IMR-90 (cell line): ENCODE measurements around the gene FOXP1. TPM values are rescaled to one million over a fixed set of nuclear protein-coding genes. Genes with fewer than 3 reads are reported as not detected.

Source experiments
- ATAC-seq: fragments of 200-7000 bp; cut with Tn5 transposase; 2 replicates; pipeline ENCODE4 v1.9.1; 2020; ENCODE audit warnings: low read depth, mild to moderate bottlenecking, moderate library complexity
- BruUV-seq: library from RNA; stranded (reverse); fragments of 400-500 nt; replicated peaks from 2 replicates; lab custom pipeline; 2021; lab: Mats Ljungman, UMichigan
- CTCF ChIA-PET: fragments of 300-600 bp; formaldehyde crosslinking; extraction: SDS; loops from one replicate; lab custom pipeline; 2021; ENCODE audit warnings: antibody characterized with exemption; lab: Yijun Ruan, JAX
- POLR2A ChIA-PET: fragments of 300-600 bp; sonication (Branson Sonifier 250); formaldehyde crosslinking; loops from one replicate; lab custom pipeline; 2022; ENCODE audit warnings: antibody characterized with exemption; ENCODE audit not compliant: unreplicated experiment; lab: Charles Lee
- DNase-seq: peaks from one replicate; pipeline ENCODE4 v3.0.0; 2013
- H2AFZ ChIP-seq: replicated peaks from 2 replicates; pipeline ENCODE3; 2013; ENCODE audit warnings: low read length, mild to moderate bottlenecking; ENCODE audit not compliant: poor library complexity
- H2AK5ac ChIP-seq: 2 replicates; pipeline ENCODE4 v1.6.1; 2013; ENCODE audit warnings: low read depth, low read length, inconsistent platforms
- H2AK9ac ChIP-seq: replicated peaks from 2 replicates; pipeline ENCODE3; 2013; ENCODE audit warnings: mild to moderate bottlenecking, low read depth, low read length, moderate library complexity; ENCODE audit not compliant: poor library complexity
- H2BK120ac ChIP-seq: 2 replicates; pipeline ENCODE4 v1.6.1; 2013; ENCODE audit warnings: low read depth, low read length, inconsistent platforms
- H2BK15ac ChIP-seq: 3 replicates; pipeline ENCODE4 v1.6.1; 2013; ENCODE audit warnings: low read depth, low read length, inconsistent platforms
- H2BK20ac ChIP-seq: 2 replicates; pipeline ENCODE4 v1.6.1; 2013; ENCODE audit warnings: low read depth, mild to moderate bottlenecking, inconsistent platforms, low read length, moderate library complexity
- H2BK5ac ChIP-seq: 2 replicates; pipeline ENCODE4 v1.6.1; 2013; ENCODE audit warnings: mild to moderate bottlenecking, low read depth, low read length, inconsistent platforms; ENCODE audit not compliant: poor library complexity, severe bottlenecking
- H3K14ac ChIP-seq: replicated peaks from 2 replicates; pipeline ENCODE4 v1.6.1; 2013; ENCODE audit warnings: low read depth, low read length, inconsistent platforms
- H3K18ac ChIP-seq: 2 replicates; pipeline ENCODE4 v1.6.1; 2013; ENCODE audit warnings: low read depth, low read length, control low read depth
- H3K23ac ChIP-seq: 2 replicates; pipeline ENCODE4 v1.6.1; 2013; ENCODE audit warnings: low read depth, low read length, inconsistent platforms
- H3K27ac ChIP-seq: 2 replicates; pipeline ENCODE4 v1.5.1; 2013; ENCODE audit warnings: mild to moderate bottlenecking, control low read depth, low read length; ENCODE audit not compliant: insufficient read depth
- H3K27me3 ChIP-seq: 2 replicates; pipeline ENCODE4 v1.6.1; 2013; ENCODE audit warnings: low read length; ENCODE audit not compliant: control insufficient read depth, insufficient read depth
- H3K36me3 ChIP-seq: 2 replicates; pipeline ENCODE4 v1.6.1; 2013; ENCODE audit warnings: low read length, mixed read lengths; ENCODE audit not compliant: control insufficient read depth, insufficient read depth
- H3K4ac ChIP-seq: 2 replicates; pipeline ENCODE4 v1.6.1; 2013; ENCODE audit warnings: low read depth, low read length, inconsistent platforms
- H3K4me1 ChIP-seq: 2 replicates; pipeline ENCODE4 v1.6.1; 2013; ENCODE audit warnings: low read length, mixed read lengths; ENCODE audit not compliant: control insufficient read depth, insufficient read depth
- H3K4me2 ChIP-seq: 2 replicates; pipeline ENCODE4 v1.6.1; 2013; ENCODE audit warnings: low read depth, mild to moderate bottlenecking, control low read depth, low read length, moderate library complexity
- H3K4me3 ChIP-seq: 2 replicates; pipeline ENCODE4 v1.5.1; 2013; ENCODE audit warnings: low read depth, mild to moderate bottlenecking, control low read depth, low read length, moderate library complexity; ENCODE audit not compliant: insufficient read depth
- H3K56ac ChIP-seq: 2 replicates; pipeline ENCODE4 v1.6.1; 2013; ENCODE audit warnings: low read length, inconsistent platforms; ENCODE audit not compliant: insufficient read depth; ENCODE audit errors: extremely low read depth
- H3K79me1 ChIP-seq, 2 experiments: 2 replicates each; pipeline ENCODE4 v1.6.1; 2013; ENCODE audit warnings: low read length in 2 of 2, inconsistent platforms in 1 of 2, low read depth in 1 of 2
- H3K9ac ChIP-seq: 2 replicates; pipeline ENCODE4 v1.6.1; 2013; ENCODE audit warnings: low read depth, low read length, control low read depth
- H3K9me1 ChIP-seq: 2 replicates; pipeline ENCODE4 v1.6.1; 2013; ENCODE audit warnings: low read length, inconsistent platforms; ENCODE audit not compliant: insufficient read depth
- H3K9me3 ChIP-seq: 2 replicates; pipeline ENCODE4 v1.6.1; 2013; ENCODE audit warnings: low read length; ENCODE audit not compliant: control insufficient read depth, insufficient read depth
- H4K20me1 ChIP-seq: 2 replicates; pipeline ENCODE4 v1.6.1; 2013; ENCODE audit warnings: low read length, inconsistent platforms; ENCODE audit not compliant: insufficient read depth
- H4K5ac ChIP-seq: 2 replicates; pipeline ENCODE4 v1.6.1; 2013; ENCODE audit warnings: mild to moderate bottlenecking, low read depth, low read length, control low read depth
- H4K8ac ChIP-seq, 2 experiments: 2 replicates each; pipeline ENCODE4 v1.6.1; 2013; ENCODE audit warnings: low read depth in 2 of 2, low read length in 2 of 2, control low read depth in 1 of 2, inconsistent platforms in 1 of 2
- H4K91ac ChIP-seq: 2 replicates; pipeline ENCODE4 v1.6.1; 2013; ENCODE audit warnings: low read depth, low read length, inconsistent platforms; ENCODE audit not compliant: insufficient read depth
- BHLHE40 ChIP-seq: fragments of 150-350 bp; IDR thresholded peaks from 2 replicates; pipeline ENCODE4 v1.6.1; 2016; ENCODE audit warnings: mild to moderate bottlenecking, low read depth, low read length
- CEBPB ChIP-seq: IDR thresholded peaks from 2 replicates; pipeline ENCODE4 v1.6.1; 2012; ENCODE audit warnings: low read depth, low read length, improper control_type of control experiment
- CHD1 ChIP-seq: IDR thresholded peaks from 2 replicates; pipeline ENCODE4 v1.6.1; 2012; ENCODE audit warnings: low read depth, low read length, improper control_type of control experiment
- FOS ChIP-seq: fragments of 150-350 bp; IDR thresholded peaks from 2 replicates; pipeline ENCODE4 v1.6.1; 2016; ENCODE audit warnings: low read depth, low read length
- MAZ ChIP-seq: IDR thresholded peaks from 2 replicates; pipeline ENCODE4 v1.6.1; 2012; ENCODE audit warnings: low read depth, mild to moderate bottlenecking, low read length, improper control_type of control experiment, moderate library complexity, borderline replicate concordance
- MXI1 ChIP-seq: IDR thresholded peaks from 2 replicates; pipeline ENCODE4 v1.6.1; 2012; ENCODE audit warnings: low read depth, mild to moderate bottlenecking, low read length, moderate library complexity, borderline replicate concordance
- POLR2A ChIP-seq: IDR thresholded peaks from 2 replicates; pipeline ENCODE4 v1.6.1; 2012; ENCODE audit warnings: mild to moderate bottlenecking, low read depth, low read length
- RAD21 ChIP-seq: IDR thresholded peaks from 2 replicates; pipeline ENCODE4 v1.6.1; 2012; ENCODE audit warnings: low read length, improper control_type of control experiment
- SMC3 ChIP-seq: fragments of 150-350 bp; IDR thresholded peaks from 2 replicates; pipeline ENCODE4 v1.6.1; 2016; ENCODE audit warnings: low read depth, mild to moderate bottlenecking, antibody characterized with exemption, low read length, moderate library complexity
- WGBS, 2 experiments: methylation state at CpG; one replicate each; pipeline versions ENCODE4 v1.1.5 to v1.1.7; 2013; ENCODE audit warnings: missing lambda C conversion rate in 2 of 2; ENCODE audit not compliant: insufficient read length in 1 of 2; ENCODE audit errors: extremely low coverage in 2 of 2; 5-methylcytosine and 5-hydroxymethylcytosine counted together
- dilution Hi-C: fragments of 300-500 bp; cut with HindIII; formaldehyde crosslinking; loops from one replicate; pipeline ENCODE4 v1.14.3; 2018; ENCODE audit warnings: low sequenced_read_pairs; ENCODE audit not compliant: unreplicated experiment
- in situ Hi-C: fragments of 300-500 bp; cut with MboI; formaldehyde crosslinking; loops from 3 replicates; pipeline ENCODE4 v1.14.3; 2019; ENCODE audit warnings: low sequenced_read_pairs, inconsistent platforms, mixed read lengths
- intact Hi-C: fragments of 100-400 bp; cut with micrococcal nuclease; formaldehyde crosslinking; loops from 2 replicates; pipeline ENCODE4 v1.10.0; 2022
- polyA plus RNA-seq, 3 experiments: library from polyadenylated mRNA; depleted of rRNA; stranded (reverse); fragments of >200 nt; gene quantifications; 2 replicates each; pipeline ENCODE4 v1.2.3, GENCODE V29; 2012; ENCODE audit warnings: low replicate concordance in 1 of 3
- total RNA-seq: library from RNA; depleted of rRNA; stranded (reverse); fragments of >200 nt; gene quantifications from 2 replicates; pipeline ENCODE4 v1.2.3, GENCODE V29; 2012
- TF ChIP-seq, protein P1 (sequence below): conservative IDR thresholded peaks from 2 replicates; pipeline ENCODE4 v1.5.1; 2012; ENCODE audit warnings: mild to moderate bottlenecking, low read depth, low read length, improper control_type of control experiment
- TF ChIP-seq, protein P2 (sequence below): fragments of 150-350 bp; IDR thresholded peaks from 2 replicates; pipeline ENCODE4 v1.6.1; 2016; ENCODE audit warnings: low read depth, mild to moderate bottlenecking, low read length, moderate library complexity, borderline replicate concordance

The FOXP1 gene
- total and polyA plus RNA-seq, 2 of the 4 experiments (the other 2 are of a cell fraction): 37.0 to 132 TPM

DNA sequence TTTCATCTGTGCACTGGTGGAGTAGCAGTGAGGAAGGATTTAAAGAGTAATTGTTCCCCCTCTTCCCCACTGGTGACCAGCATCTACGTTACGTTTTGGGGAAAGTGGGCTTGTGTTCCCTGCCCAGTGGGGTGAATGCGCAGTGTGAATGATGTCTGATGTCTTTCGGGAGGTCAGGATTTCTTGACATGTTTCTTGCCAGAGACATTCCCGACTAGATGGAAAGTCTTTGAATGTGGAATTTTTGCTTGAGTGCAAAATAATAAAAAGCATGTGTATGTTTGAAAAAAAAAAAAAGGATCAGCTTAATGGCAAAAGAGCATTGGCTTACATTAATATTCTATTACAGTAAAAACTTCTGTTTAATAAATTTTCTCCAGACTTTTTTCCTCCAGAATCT is 632.2 kb downstream of the FOXP1 start:
- H2BK20ac ChIP-seq: no peak overlapping the region
- H3K79me1 ChIP-seq: no peaks in the 10 kb centered on the region; a peak in 2 of 4 replicates
- no peak overlapping the region for H2BK120ac ChIP-seq
- no TSS peak for BruUV-seq
- no peak overlapping the region for H3K4me3 ChIP-seq
- CTCF ChIA-PET: interaction anchor here (0.7 kb wide), 1 partner anchor 24 kb away, joined by 6 read pairs; no protein-coding TSS in a partner anchor
- H3K36me3 ChIP-seq: peaks cover 4% of the 10 kb centered on the region
- no peaks in the 10 kb centered on the region; the same call in 1 of the 2 replicates for H3K4me1 ChIP-seq
- H3K14ac ChIP-seq: no peak overlapping the region
- H2AK9ac ChIP-seq: no peak overlapping the region
- no peaks in the 10 kb centered on the region for H3K27me3 ChIP-seq
- no peak overlapping the region for H4K91ac ChIP-seq
- in situ Hi-C loops (no loop called here), intact Hi-C loops (loop anchor here (5.0 kb wide), 2 partner anchors 94 to 234 kb away; no protein-coding TSS in a partner anchor), dilution Hi-C loops (no loop called here)
- H3K9me1 ChIP-seq: no peaks in the 10 kb centered on the region; the same call in 1 of the 2 replicates
- H3K18ac ChIP-seq: no peak overlapping the region
- H2AK5ac ChIP-seq: no peak overlapping the region
- no peak for ATAC-seq
- H3K23ac ChIP-seq: no peak overlapping the region
- H3K56ac ChIP-seq: no peak overlapping the region
- no peak overlapping the region for H2BK15ac ChIP-seq
- DNase-seq: no peak
- H2BK5ac ChIP-seq: no peak overlapping the region
- no peaks in the 10 kb centered on the region for H3K9me3 ChIP-seq
- H2AFZ ChIP-seq: no peak overlapping the region
- POLR2A ChIA-PET: no interaction called here
- H3K4me2 ChIP-seq: no peak overlapping the region
- TF ChIP-seq, protein P1, sequence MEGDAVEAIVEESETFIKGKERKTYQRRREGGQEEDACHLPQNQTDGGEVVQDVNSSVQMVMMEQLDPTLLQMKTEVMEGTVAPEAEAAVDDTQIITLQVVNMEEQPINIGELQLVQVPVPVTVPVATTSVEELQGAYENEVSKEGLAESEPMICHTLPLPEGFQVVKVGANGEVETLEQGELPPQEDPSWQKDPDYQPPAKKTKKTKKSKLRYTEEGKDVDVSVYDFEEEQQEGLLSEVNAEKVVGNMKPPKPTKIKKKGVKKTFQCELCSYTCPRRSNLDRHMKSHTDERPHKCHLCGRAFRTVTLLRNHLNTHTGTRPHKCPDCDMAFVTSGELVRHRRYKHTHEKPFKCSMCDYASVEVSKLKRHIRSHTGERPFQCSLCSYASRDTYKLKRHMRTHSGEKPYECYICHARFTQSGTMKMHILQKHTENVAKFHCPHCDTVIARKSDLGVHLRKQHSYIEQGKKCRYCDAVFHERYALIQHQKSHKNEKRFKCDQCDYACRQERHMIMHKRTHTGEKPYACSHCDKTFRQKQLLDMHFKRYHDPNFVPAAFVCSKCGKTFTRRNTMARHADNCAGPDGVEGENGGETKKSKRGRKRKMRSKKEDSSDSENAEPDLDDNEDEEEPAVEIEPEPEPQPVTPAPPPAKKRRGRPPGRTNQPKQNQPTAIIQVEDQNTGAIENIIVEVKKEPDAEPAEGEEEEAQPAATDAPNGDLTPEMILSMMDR: no peak
- TF ChIP-seq BHLHE40 (no peak), SMC3 (no peak), MXI1 (no peak), MAZ (no peak), CHD1 (no peak), POLR2A (no peak), FOS (no peak), CEBPB (no peak), RAD21 (no peak)
- TF ChIP-seq, protein P2, sequence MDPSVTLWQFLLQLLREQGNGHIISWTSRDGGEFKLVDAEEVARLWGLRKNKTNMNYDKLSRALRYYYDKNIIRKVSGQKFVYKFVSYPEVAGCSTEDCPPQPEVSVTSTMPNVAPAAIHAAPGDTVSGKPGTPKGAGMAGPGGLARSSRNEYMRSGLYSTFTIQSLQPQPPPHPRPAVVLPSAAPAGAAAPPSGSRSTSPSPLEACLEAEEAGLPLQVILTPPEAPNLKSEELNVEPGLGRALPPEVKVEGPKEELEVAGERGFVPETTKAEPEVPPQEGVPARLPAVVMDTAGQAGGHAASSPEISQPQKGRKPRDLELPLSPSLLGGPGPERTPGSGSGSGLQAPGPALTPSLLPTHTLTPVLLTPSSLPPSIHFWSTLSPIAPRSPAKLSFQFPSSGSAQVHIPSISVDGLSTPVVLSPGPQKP: no peak
- H4K5ac ChIP-seq: no peak overlapping the region; the same call in 1 of the 2 replicates
- no CpG with 5 or more reads among the region's 5 CpGs for WGBS, 2 experiments
- no peaks in the 10 kb centered on the region for H4K20me1 ChIP-seq
- H3K27ac ChIP-seq: no peak overlapping the region
- H3K9ac ChIP-seq: no peak overlapping the region
- H3K4ac ChIP-seq: no peak overlapping the region
- H4K8ac ChIP-seq: no peak overlapping the region; a peak in 1 of 4 replicates
